B cell (primary cell): ENCODE data around the gene SLC24A4.

ENCODE experiments used
- CTCF ChIP-seq: fragments of 200-600 bp; IDR thresholded peaks from one replicate; pipeline ENCODE4 v1.8.0; 2022; ENCODE audit warnings: antibody characterized with exemption, mild to moderate bottlenecking
- EZH2 ChIP-seq: IDR thresholded peaks from 2 replicates; pipeline ENCODE4 v1.6.1; 2012; ENCODE audit warnings: borderline replicate concordance, low read depth, mild to moderate bottlenecking, moderate library complexity, low read length; ENCODE audit not compliant: insufficient read depth, poor library complexity, severe bottlenecking

- TF ChIP-seq EZH2 (no peak), CTCF (no peak)
Observed at GRCh38 chr14:92499234-92499633, 176.3 kb downstream of the SLC24A4 start.
